HTR-8/SVneo (cell line): ENCODE data around the gene PIGT.

Experiments
- DNase-seq: peaks from one replicate; pipeline ENCODE4 v3.0.0; 2011; ENCODE audit warnings: low spot score, mixed read lengths; ENCODE audit not compliant: insufficient read length
- FAIRE-seq: peaks from 2 replicates; lab custom pipeline; 2011; peaks lifted over from hg19 to GRCh38; lab: Jason Lieb, UNC

PIGT gene

DNA sequence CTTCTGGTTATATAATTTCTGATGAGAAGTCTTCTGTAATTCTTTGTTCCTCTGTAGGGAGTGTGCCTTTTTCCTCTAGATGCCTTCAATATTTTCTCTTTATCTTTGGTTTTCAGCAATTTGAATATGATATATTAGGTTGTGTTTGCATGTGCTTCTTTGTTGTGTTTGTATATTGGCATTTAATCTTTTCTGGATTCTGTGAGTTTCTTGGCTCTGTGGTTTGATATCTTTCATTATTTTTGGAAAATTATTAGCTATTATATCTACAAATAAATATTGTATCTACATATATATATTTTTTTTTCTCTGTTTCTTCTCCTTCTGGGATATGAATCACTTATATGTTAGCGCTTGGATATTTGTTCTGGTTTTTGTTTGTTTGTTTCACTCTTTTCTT is 16.9 kb upstream of the PIGT start:
- no peak for FAIRE-seq
- no peak for DNase-seq

DNA sequence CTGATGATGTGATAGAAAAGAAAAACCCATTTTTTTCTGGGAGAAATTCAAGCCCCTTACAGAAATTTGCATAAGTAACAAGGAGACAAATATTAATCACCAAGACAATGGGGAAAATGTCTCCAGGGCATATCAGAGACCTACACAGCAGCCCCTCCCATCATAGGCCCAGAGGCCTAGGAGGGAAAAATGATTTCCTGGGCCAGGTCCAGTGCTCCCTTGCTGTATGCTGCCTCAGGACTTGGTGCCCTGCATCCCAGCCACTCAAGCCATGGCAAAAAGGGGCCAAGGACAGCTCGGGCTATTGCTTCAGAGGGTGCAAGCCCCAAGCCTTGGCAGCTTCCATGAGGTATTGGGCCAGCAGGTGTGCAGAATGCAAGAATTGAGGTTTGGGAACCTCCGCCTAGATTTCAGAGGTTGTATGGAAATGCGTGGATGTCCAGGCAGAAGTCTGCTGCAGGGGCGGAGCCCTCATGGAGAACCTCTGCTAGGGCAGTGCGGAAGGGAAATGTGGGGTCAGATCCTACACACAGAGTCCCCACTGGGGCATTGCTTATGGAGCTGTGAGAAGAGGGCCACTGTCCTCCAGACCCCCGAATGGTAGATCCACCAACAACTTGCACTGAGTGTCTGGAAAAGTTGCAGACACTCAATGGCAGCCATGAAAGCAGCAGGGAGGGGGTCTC is 15.5 kb upstream of the PIGT start:
- FAIRE-seq: no peak

GRCh38 chr20:45402946-45403345 is 13.0 kb upstream of the PIGT start:
- no peak for FAIRE-seq
- no peak for DNase-seq

More for the DNA sequence above, 15.5 kb upstream of the PIGT start:
- no peak for DNase-seq

DNA sequence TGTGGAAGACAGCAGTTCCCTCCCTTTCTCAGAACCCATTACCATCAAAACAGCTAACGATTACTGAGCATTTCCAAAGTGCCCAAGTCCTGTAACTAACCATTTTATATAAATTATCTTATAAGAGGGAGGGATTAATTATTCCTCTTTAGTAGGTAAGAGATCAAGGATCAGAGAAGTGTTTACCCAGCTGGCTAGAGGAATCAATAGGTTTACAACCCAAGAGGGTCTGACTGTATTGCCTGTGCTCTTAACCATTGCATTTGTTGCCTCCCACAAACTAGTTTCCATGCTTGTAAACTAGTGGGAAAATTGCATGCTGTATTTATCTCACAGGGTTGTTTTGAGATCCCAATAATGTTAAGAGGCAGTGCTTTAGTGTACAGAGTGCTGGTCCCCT is 11.5 kb upstream of the PIGT start:
- DNase-seq (no peak), FAIRE-seq (no peak)

DNA sequence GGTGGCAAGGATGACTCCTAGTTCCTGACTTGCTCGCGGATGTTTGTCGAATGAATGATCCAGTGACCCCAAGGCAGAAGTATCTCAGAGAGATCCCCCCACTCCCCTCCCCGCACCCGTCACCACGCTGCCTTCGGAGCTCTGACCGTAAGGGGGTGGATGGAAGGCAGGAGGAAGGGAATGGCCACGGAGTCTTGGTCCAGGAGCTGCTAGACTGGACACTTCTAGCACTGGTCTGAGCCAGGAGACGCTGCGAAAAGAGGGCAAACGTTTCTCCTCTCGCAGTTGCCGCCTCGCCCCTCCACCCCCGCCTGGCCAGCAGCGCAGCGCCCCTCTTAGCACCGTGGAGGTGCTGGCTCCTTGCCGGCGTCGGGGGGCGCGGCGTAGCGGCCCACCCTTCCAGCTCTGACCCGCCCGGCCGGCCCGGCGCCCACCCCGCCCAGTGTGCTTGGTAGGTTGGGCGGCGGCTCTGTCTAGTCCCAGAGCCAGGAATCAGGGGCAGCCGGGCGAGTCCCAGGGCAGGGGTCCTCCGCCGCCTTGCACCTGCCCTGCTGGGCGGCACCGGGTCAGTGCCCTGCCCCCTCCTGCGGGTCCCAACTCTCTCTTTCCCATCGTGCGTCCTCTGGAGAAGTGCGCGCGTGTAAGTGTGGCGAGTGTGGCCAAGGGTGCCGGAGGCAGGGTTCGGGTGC is 10.2 kb upstream of the PIGT start:
- peak; percentile 84 for DNase-seq
- FAIRE-seq: peak; percentile 97

DNA sequence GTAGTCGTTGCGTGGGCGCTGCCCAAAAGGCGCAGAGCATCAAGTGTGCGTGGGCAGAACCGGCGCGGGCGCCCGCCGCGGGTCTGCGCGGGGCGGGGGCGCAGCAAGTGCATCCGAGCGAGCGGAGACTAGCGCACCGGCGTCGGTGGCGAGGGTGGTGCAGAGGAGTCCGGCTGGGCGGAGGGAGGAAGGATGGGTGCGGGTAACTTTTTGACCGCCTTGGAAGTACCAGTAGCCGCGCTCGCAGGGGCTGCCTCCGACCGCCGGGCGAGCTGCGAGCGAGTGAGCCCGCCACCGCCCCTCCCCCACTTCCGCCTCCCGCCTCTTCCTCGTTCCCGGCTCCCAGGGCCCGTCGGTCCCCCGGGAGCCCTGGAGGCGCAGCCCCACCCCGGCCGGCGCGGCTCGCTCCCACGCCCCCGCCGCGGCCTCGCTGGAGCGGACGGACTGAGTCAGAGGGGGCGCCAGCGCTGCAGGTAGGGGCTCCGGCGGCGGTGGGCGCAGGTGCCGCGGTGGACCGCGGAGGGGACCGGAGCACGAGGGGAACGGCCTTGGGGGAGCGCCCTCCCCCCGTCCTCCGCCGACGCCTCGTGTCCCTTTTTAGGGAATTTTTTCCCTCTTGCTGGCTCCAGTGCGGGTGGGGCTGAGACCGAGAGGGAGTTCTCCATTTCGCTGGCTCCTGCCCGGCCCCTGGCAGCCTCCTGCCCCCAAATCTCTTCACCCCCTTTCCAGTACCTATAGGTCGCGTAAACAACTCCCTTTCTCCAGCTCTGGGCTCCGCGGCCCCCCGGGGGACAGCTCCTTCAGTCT is 9.5 kb upstream of the PIGT start:
- FAIRE-seq: no peak
- peak; percentile 84 for DNase-seq

- DNase-seq (peak; percentile 41), FAIRE-seq (peak; percentile 90)
These were observed 8.7 kb upstream of the PIGT start for GRCh38 chr20:45407067-45407745.

DNA sequence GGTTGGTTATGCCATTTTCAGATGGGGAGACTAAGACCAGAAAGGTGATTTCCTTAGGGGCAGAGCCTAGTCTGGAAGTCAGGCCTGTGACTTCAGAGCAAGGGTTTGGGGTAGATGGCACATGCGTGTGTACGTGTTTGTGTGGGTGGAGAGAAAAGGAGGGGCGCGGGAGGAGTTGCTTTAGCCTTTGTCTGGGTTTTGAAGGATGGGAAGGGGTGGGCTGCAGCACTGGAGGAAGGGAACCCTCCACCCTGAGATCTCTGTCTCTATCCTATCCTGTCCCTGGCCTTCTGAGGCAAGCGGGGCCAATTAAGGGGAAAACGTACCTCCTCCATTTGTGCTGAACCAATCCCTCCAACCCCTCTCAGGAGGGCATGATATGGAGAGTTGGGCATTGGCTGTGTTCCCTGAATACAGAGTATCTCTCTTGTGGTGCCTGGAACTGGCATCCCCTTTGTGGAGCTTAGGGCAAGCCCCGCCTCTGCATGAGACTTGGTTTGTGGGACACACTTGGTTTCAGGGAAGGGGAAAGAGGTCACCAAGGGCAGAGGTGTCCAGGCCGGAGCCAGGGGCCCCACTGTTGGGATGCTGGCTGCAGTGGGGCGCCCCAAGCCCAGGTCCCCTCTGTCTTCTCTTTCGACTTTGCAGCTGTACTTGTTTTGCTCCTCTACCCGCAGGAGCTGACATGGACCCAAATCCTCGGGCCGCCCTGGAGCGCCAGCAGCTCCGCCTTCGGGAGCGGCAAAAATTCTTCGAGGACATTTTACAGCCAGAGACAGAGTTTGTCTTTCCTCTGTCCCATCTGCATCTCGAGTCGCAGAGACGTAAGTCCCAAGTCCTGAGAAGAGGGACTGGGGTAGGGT is 7.9 kb upstream of the PIGT start, which contains the start of gene DBNDD2:
DBNDD2 (plus strand) TSS at position 507 of the 863 bp plus-strand sequence; CDS start at position 686, 179 bp downstream.
- FAIRE-seq (no peak), DNase-seq (no peak)

DNA sequence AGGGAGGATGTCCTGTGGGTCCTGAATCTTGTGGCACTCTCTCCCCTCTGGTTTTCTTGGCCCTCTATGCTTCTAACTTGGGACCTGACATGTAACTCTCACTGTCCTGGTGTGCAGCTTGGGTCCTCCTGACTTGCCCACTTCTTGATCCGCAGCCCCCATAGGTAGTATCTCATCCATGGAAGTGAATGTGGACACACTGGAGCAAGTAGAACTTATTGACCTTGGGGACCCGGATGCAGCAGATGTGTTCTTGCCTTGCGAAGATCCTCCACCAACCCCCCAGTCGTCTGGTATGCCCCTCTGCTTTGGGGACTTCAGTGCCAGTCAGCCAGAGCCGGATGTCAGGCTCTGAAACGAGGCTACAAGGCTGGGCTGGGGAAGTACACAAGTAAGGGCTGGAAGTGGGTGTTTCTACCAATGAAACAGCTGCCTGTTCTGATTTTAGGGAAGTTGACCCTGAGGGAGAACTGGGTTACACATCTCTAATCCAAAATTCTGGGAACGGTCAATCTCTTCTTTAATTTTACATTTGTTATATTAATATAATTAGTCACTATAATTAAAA is 7.2 kb upstream of the PIGT start:
- FAIRE-seq (no peak), DNase-seq (no peak)

DNA sequence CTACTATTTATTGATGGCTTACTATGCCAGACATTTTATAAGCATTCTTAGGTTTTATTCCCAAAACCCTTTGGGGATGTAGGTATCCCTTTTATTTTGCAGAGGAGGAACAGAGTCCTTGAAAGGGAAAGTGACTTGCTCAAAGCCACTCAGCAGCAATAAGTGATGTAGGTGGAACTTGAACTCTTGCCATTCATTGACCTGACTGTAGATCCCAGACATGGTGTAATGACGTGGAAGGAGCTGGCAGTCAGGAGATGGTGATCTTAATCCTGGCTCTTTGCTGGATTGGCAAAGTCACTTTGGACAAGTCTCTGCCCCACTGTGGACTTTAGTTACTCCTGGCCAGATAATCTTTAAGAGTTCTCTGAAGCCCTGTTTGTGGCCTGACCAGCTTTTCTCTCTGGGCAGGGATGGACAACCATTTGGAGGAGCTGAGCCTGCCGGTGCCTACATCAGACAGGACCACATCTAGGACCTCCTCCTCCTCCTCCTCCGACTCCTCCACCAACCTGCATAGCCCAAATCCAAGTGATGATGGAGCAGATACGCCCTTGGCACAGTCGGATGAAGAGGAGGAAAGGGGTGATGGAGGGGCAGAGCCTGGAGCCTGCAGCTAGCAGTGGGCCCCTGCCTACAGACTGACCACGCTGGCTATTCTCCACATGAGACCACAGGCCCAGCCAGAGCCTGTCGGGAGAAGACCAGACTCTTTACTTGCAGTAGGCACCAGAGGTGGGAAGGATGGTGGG is 6.2 kb upstream of the PIGT start:
- DNase-seq (no peak), FAIRE-seq (peak; percentile 13)

GRCh38 chr20:45410887-45411286 is 5.1 kb upstream of the PIGT start:
- DNase-seq (no peak), FAIRE-seq (no peak)

GRCh38 chr20:45412653-45413052 is 3.3 kb upstream of the PIGT start:
- DNase-seq: no peak
- FAIRE-seq: no peak

DNA sequence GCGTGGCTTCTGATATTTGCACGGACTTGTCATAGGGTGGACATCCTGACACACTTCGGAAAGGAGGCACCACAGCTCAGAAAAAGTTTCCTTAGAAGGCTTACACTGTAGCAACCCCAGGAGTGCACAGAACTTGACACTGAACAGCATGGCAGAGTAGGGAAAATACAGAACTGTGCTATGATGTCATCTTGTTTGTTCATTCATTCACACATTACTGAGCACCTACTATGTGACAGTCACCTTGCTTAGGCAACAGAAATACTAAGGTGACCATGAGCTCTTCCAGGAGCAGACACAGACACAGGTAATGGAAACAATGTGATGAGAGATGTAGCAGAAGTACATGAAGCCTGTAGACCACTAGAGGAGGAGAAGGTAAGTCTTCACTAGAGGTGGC is 2.5 kb upstream of the PIGT start:
- FAIRE-seq (peak; percentile 31), DNase-seq (no peak)

- FAIRE-seq (no peak), DNase-seq (no peak)
These were observed 976 bp downstream of the PIGT start for GRCh38 chr20:45416917-45417316.

DNA sequence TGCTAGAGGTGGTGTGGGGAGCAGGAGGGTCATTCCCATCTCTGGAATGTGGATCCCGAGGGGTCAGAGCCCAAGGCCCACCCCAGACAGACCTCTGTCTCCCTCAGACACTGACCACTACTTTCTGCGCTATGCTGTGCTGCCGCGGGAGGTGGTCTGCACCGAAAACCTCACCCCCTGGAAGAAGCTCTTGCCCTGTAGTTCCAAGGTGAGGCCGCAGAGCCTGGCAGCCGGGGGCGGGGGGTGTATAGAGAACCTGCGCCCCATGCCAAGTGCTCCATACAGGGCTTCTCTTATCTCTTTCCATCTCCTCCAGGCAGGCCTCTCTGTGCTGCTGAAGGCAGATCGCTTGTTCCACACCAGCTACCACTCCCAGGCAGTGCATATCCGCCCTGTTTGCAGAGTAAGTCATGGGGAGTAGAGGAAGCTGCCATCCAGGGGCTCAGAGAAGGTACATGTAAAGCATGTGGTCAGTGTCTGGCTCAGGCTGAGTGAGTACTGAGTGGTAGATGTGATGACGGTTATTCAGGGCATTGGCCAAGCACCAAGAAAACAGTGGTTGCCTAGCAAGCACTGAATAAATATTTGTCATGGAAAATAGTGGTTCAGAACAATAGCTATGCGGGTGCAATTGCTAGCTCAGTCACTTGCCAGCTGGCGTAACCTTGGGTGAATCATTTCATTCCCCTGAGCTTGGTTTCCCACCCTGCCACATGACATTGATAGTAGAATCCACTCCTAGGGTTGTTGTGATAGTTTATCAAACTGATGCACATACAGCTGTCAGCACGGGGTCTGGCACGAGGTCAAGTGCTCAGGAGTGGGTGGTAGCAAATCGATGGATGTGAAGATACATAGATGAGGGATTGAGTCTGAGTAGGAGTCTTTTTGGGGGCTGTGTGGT is 3.5 kb downstream of the PIGT start:
- FAIRE-seq: peak; percentile 80
- DNase-seq: no peak

DNA sequence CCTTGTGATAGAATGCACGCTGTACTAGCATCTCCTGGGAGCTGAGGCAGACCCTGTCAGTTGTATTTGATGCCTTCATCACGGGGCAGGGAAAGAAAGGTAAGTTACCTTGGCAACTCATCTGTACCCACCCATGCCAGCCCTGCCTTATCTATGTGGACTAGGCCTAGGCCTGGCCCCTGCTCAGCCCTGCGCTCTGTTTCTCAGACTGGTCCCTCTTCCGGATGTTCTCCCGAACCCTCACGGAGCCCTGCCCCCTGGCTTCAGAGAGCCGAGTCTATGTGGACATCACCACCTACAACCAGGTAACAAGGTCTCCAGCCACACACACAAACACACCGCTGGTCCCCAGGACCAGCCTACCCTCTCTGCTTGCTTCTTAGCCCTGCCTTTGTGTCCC is 4.2 kb downstream of the PIGT start:
- FAIRE-seq (peak; percentile 58), DNase-seq (no peak)

GRCh38 chr20:45423700-45424099 is 7.8 kb downstream of the PIGT start:
- FAIRE-seq (no peak), DNase-seq (no peak)

DNA sequence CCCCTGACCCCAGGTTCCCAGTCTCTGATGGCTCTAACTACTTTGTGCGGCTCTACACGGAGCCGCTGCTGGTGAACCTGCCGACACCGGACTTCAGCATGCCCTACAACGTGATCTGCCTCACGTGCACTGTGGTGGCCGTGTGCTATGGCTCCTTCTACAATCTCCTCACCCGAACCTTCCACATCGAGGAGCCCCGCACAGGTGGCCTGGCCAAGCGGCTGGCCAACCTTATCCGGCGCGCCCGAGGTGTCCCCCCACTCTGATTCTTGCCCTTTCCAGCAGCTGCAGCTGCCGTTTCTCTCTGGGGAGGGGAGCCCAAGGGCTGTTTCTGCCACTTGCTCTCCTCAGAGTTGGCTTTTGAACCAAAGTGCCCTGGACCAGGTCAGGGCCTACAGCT is 9.6 kb downstream of the PIGT start:
- FAIRE-seq (no peak), DNase-seq (no peak)
